ENCODE results near the gene MICAL2.

MICAL2 gene

GRCh38 chr11:12099132-12099873 is 11.1 kb upstream of the MICAL2 start:
- Mint-ChIP-seq H3K4me1 (ENCODE audit: low read depth) (peaks cover 42% of the 10 kb centered on the region), H3K27ac (peak overlapping the region; percentile 13), H3K36me3 (ENCODE audit: low read depth) (peaks cover 1% of the 10 kb centered on the region), H3K4me3 (peak overlapping the region; percentile 19), H3K27me3 (ENCODE audit: low read depth) (no peaks in the 10 kb centered on the region), H3K9me3 (no peaks in the 10 kb centered on the region)
- DNase-seq (ENCODE audit: low spot score), result no peak

- no peak overlapping the region for H3K4me3 Mint-ChIP-seq
- no peaks in the 10 kb centered on the region for H3K9me3 Mint-ChIP-seq
- H3K4me1 Mint-ChIP-seq (ENCODE audit: low read depth), result peaks cover 40% of the 10 kb centered on the region
- peaks cover 1% of the 10 kb centered on the region for H3K36me3 Mint-ChIP-seq (ENCODE audit: low read depth)
- no peak overlapping the region for H3K27ac Mint-ChIP-seq
- H3K27me3 Mint-ChIP-seq (ENCODE audit: low read depth), result no peaks in the 10 kb centered on the region
- DNase-seq (ENCODE audit: low spot score), result no peak
These were observed 10.0 kb upstream of the MICAL2 start for GRCh38 chr11:12100429-12100828.

GRCh38 chr11:12100841-12101242 is 9.5 kb upstream of the MICAL2 start:
- no peak for DNase-seq (ENCODE audit: low spot score)
- H3K27me3 Mint-ChIP-seq (ENCODE audit: low read depth), result no peaks in the 10 kb centered on the region
- no peak overlapping the region for H3K4me3 Mint-ChIP-seq
- H3K9me3 Mint-ChIP-seq, result no peaks in the 10 kb centered on the region
- peaks cover 38% of the 10 kb centered on the region for H3K4me1 Mint-ChIP-seq (ENCODE audit: low read depth)
- no peak overlapping the region for H3K27ac Mint-ChIP-seq
- H3K36me3 Mint-ChIP-seq (ENCODE audit: low read depth), result peaks cover 1% of the 10 kb centered on the region

DNA sequence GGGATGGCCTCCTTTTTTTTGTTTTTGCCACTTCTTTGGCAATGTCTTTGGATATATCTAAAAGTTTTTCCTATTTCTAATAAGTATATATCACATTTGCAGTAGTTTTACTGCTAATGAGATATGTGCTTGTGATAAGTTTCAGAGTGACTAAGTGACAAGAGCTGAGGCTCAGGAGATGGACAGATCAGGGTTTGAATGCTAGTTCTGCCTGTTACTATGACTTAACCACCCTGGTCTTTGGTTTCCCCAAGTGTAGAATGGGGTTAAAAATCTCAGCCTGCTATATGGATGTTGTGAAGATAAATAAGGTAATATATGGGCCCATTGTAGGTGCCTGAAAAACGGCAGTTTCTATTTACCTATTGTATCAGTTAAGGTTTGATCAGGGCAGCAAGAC is 9.1 kb upstream of the MICAL2 start:
- no peaks in the 10 kb centered on the region for H3K9me3 Mint-ChIP-seq
- DNase-seq (ENCODE audit: low spot score), result no peak
- H3K36me3 Mint-ChIP-seq (ENCODE audit: low read depth), result peaks cover 1% of the 10 kb centered on the region
- H3K4me1 Mint-ChIP-seq (ENCODE audit: low read depth), result peaks cover 38% of the 10 kb centered on the region
- no peak overlapping the region for H3K27ac Mint-ChIP-seq
- no peak overlapping the region for H3K4me3 Mint-ChIP-seq
- no peaks in the 10 kb centered on the region for H3K27me3 Mint-ChIP-seq (ENCODE audit: low read depth)

GRCh38 chr11:12102588-12103410 is 7.6 kb upstream of the MICAL2 start:
- Mint-ChIP-seq H3K27ac (no peak overlapping the region), H3K27me3 (ENCODE audit: low read depth) (no peaks in the 10 kb centered on the region), H3K4me1 (ENCODE audit: low read depth) (peaks cover 38% of the 10 kb centered on the region)

DNA sequence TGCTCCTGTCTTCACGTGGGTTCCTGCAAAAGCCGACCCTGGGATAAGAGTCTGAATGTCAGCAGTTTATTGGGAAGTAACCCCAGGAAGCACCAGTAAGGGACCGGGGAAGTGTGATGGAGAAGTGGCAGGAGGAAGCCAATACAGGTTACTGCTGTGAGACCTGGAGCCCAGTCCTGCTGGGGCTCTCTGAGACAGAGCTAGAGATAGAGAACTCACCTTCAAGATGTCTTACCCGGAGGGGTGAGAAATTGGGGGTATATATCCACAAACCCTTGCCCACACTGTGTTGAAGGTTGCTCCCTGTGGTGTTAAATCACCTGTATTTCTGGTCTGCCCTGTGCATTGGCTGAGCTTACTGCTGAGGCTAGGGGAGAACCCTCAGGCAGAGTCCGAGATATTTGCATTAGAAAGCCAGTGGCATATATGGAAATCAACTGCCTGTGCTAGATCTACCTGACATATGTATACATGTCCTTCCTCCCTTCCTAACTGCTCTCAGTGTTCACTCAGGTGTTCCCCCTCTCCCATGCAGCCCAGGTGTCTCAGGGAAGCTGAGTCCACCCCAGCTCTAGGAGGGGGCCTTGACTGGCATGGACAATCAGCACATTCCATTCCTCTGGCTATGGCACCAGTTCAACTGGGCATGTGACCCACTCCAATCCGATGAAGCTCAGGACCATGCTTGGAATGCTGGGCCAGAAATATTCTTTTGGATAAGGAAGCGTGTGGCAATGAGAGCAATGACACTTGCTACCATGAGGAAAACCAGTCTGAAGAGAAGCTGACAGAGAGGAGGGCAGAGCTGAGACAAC is 6.8 kb upstream of the MICAL2 start:
- DNase-seq (ENCODE audit: low spot score), result no peak
- Mint-ChIP-seq H3K27ac (no peak overlapping the region), H3K36me3 (ENCODE audit: low read depth) (peaks cover under 1% of the 10 kb centered on the region), H3K4me3 (no peak overlapping the region), H3K27me3 (ENCODE audit: low read depth) (no peaks in the 10 kb centered on the region), H3K9me3 (no peaks in the 10 kb centered on the region), H3K4me1 (ENCODE audit: low read depth) (peaks cover 34% of the 10 kb centered on the region)

More at GRCh38 chr11:12102588-12103410, 7.6 kb upstream of the MICAL2 start:
- peaks cover 1% of the 10 kb centered on the region for H3K36me3 Mint-ChIP-seq (ENCODE audit: low read depth)
- DNase-seq (ENCODE audit: low spot score), result no peak
- no peaks in the 10 kb centered on the region for H3K9me3 Mint-ChIP-seq
- no peak overlapping the region for H3K4me3 Mint-ChIP-seq

GRCh38 chr11:12105471-12105870 is 4.9 kb upstream of the MICAL2 start:
- peaks cover 34% of the 10 kb centered on the region for H3K4me1 Mint-ChIP-seq (ENCODE audit: low read depth)
- no peaks in the 10 kb centered on the region for H3K36me3 Mint-ChIP-seq (ENCODE audit: low read depth)
- no peak overlapping the region for H3K27ac Mint-ChIP-seq
- H3K9me3 Mint-ChIP-seq, result no peaks in the 10 kb centered on the region
- H3K27me3 Mint-ChIP-seq (ENCODE audit: low read depth), result no peaks in the 10 kb centered on the region
- H3K4me3 Mint-ChIP-seq, result no peak overlapping the region
- DNase-seq (ENCODE audit: low spot score), result no peak

- Mint-ChIP-seq H3K9me3 (no peaks in the 10 kb centered on the region), H3K4me3 (no peak overlapping the region), H3K27me3 (ENCODE audit: low read depth) (no peaks in the 10 kb centered on the region), H3K4me1 (ENCODE audit: low read depth) (peaks cover 33% of the 10 kb centered on the region), H3K27ac (peak overlapping the region; percentile 14), H3K36me3 (ENCODE audit: low read depth) (no peaks in the 10 kb centered on the region)
- DNase-seq (ENCODE audit: low spot score), result no peak
These were observed 4.3 kb upstream of the MICAL2 start for GRCh38 chr11:12106101-12106500.

DNA sequence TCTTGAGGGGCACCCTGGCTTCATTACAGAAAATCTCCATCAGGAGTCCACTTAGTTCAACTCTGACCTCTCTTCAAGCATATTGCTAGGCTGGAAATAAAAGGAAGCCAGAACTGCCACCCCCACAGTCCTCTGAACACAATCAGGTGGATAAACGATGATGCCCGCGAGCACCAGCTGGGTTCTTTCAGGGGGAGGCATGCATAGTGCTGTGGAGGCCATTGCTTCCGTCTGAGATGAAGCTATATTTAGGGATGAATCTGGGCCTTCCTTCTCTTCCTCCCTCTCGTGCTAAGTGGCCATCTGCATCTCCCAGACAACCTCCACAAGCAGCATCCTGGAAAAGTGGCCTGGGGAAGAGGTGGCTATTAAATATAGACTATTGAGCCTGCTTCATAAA is 3.9 kb upstream of the MICAL2 start:
- no peak overlapping the region for H3K4me3 Mint-ChIP-seq
- DNase-seq (ENCODE audit: low spot score), result no peak
- no peaks in the 10 kb centered on the region for H3K9me3 Mint-ChIP-seq
- peaks cover 33% of the 10 kb centered on the region for H3K4me1 Mint-ChIP-seq (ENCODE audit: low read depth)
- peak overlapping the region; percentile 14 for H3K27ac Mint-ChIP-seq
- no peaks in the 10 kb centered on the region for H3K36me3 Mint-ChIP-seq (ENCODE audit: low read depth)
- H3K27me3 Mint-ChIP-seq (ENCODE audit: low read depth), result no peaks in the 10 kb centered on the region

GRCh38 chr11:12108875-12109453 is 1.4 kb upstream of the MICAL2 start:
- Mint-ChIP-seq H3K27ac (peak overlapping the region; percentile 98), H3K4me3 (peak overlapping the region; percentile 19), H3K27me3 (ENCODE audit: low read depth) (no peaks in the 10 kb centered on the region), H3K4me1 (ENCODE audit: low read depth) (peaks cover 44% of the 10 kb centered on the region), H3K9me3 (no peaks in the 10 kb centered on the region), H3K36me3 (ENCODE audit: low read depth) (peaks cover 2% of the 10 kb centered on the region)
- DNase-seq (ENCODE audit: low spot score), result no peak

DNA sequence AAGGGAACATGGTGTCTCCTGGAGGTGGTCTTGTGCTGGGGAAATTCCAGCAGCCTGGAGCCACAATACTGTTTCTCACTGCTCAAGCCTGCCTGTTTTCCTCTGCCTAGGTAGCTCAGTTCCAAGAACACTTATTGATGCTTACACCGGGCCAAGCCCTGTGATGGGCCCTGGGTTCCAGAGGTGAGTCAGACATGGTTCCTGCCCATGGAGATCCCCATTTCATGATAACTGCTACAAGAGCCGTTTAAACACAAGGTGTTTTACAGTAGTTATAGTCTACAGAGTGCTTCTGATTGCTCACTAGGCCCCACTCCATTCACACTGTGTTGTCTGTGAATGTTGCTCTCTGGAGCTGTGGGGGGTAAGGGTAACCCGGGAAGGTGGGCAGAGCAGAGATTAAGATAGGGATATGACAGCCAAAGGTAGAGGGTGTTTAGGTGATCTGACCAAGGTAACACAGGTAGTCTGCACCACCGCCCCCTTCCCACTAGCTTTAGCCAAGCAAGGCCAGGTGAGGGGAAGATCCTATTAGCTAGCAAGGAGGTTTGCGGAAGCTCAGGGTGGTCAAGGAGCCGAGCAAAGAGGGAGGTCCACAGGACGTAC is 696 bp upstream of the MICAL2 start:
- H3K4me3 Mint-ChIP-seq, result peak overlapping the region; percentile 88
- peak; percentile 58 for DNase-seq (ENCODE audit: low spot score)
- H3K4me1 Mint-ChIP-seq (ENCODE audit: low read depth), result peaks cover 40% of the 10 kb centered on the region
- H3K27me3 Mint-ChIP-seq (ENCODE audit: low read depth), result no peaks in the 10 kb centered on the region
- H3K27ac Mint-ChIP-seq, result peak overlapping the region; percentile 98
- H3K36me3 Mint-ChIP-seq (ENCODE audit: low read depth), result peaks cover 2% of the 10 kb centered on the region
- H3K9me3 Mint-ChIP-seq, result no peaks in the 10 kb centered on the region

DNA sequence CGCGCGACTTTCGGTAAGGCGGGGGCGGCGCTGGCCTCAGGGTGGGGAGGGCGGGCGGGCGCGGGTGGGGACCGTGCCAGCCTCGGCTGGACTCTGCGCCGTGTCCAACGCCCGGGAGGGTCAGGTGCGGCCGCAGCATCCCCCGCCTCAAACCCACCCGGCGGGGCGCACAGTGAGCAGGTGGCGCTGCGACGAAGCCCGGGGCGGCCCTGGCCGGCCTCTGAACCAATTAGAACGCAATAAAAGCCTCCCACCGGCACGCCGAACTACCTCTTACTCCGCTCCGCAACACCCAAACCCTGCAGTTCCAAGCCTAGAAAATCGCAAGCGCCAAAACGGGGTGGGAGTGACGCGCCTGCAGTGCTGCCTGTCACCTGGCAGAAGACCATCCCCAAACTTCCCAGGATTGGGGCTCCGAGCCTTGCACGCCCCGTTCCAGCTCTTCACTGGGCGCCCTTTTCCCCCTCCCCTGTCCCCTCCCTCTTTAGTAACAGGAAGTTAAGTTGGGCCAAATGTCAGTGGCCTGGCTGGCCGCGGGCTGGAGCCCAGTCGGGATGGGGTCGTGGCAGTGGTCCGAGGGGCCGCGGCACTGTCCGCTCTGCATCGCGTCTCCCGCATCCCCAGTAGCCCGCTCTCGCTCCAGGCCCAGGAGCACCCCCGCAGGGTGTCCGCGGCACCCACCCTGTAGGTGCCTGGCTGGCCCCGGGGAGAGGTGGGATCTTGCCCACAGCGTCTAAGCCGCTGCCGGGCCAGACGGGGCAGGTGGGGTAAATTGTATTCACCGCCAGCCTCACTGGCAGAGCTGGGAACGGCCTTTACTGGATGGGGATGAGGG is 541 bp downstream of the MICAL2 start:
- peaks cover 41% of the 10 kb centered on the region for H3K4me1 Mint-ChIP-seq (ENCODE audit: low read depth)
- DNase-seq (ENCODE audit: low spot score), result peak; percentile 31
- H3K4me3 Mint-ChIP-seq, result peak overlapping the region; percentile 84
- peak overlapping the region; percentile 77 for H3K27ac Mint-ChIP-seq
- H3K36me3 Mint-ChIP-seq (ENCODE audit: low read depth), result peaks cover 2% of the 10 kb centered on the region
- no peaks in the 10 kb centered on the region for H3K9me3 Mint-ChIP-seq
- no peaks in the 10 kb centered on the region for H3K27me3 Mint-ChIP-seq (ENCODE audit: low read depth)
